SU-DHL-6 (cell line): Measurements from ENCODE around the gene SDC4.

ENCODE experiments used
- H2AFZ ChIP-seq: fragments of 200-600 bp; sonication (generic); 2 replicates; pipeline ENCODE4 v1.6.1; 2014; ENCODE audit warnings: low read depth, mild to moderate bottlenecking, moderate library complexity, mixed read lengths, antibody characterized with exemption, low read length; ENCODE audit not compliant: severe bottlenecking
- H3F3A ChIP-seq: fragments of 200-600 bp; shearing (Covaris generic); 2 replicates; pipeline ENCODE4 v1.6.0; 2016; ENCODE audit warnings: antibody characterized with exemption, mild to moderate bottlenecking; ENCODE audit not compliant: insufficient read depth
- H3K27ac ChIP-seq: fragments of 200-600 bp; sonication (generic); 2 replicates; pipeline ENCODE4 v1.5.1; 2016; ENCODE audit warnings: low read depth, mild to moderate bottlenecking, low read length, moderate library complexity, mixed read lengths
- H3K27me3 ChIP-seq: fragments of 200-600 bp; sonication (generic), shearing (Covaris generic); 2 replicates; pipeline ENCODE4 v1.6.0; 2014; ENCODE audit warnings: mild to moderate bottlenecking, low read length
- H3K36me3 ChIP-seq: fragments of 200-600 bp; sonication (generic); 2 replicates; pipeline ENCODE4 v1.6.1; 2014; ENCODE audit warnings: mild to moderate bottlenecking, low read length, mixed read lengths
- H3K4me2 ChIP-seq: fragments of 300-600, 200-600 bp; shearing (Covaris generic), sonication (generic); 2 replicates; pipeline ENCODE4 v1.6.0; 2014; ENCODE audit warnings: low read length, low read depth, mild to moderate bottlenecking; ENCODE audit not compliant: poor library complexity, severe bottlenecking
- H3K4me3 ChIP-seq: fragments of 200-600 bp; sonication (generic); 2 replicates; pipeline ENCODE4 v1.5.1; 2014; ENCODE audit warnings: antibody characterized with exemption, low read length, mild to moderate bottlenecking, mixed read lengths; ENCODE audit not compliant: insufficient read depth, poor library complexity, severe bottlenecking
- H3K79me2 ChIP-seq: fragments of 200-600 bp; sonication (generic); 2 replicates; pipeline ENCODE4 v1.6.1; 2014; ENCODE audit warnings: mild to moderate bottlenecking, low read length, moderate library complexity; ENCODE audit not compliant: insufficient read depth
- H3K9ac ChIP-seq: fragments of 200-600 bp; sonication (generic); 2 replicates; pipeline ENCODE4 v1.7.0; 2014; ENCODE audit warnings: mild to moderate bottlenecking, low read length
- H3K9me2 ChIP-seq: fragments of 200-600 bp; sonication (generic); replicated peaks from 2 replicates; pipeline ENCODE4 v1.6.1; 2014; ENCODE audit warnings: low read length; ENCODE audit not compliant: insufficient read depth
- H3K9me3 ChIP-seq: fragments of 200-600 bp; sonication (generic); 2 replicates; pipeline ENCODE4 v1.6.1; 2014; ENCODE audit warnings: low read length, mixed read lengths; ENCODE audit not compliant: insufficient read depth
- H4K20me1 ChIP-seq: fragments of 200-600 bp; sonication (generic); 2 replicates; pipeline ENCODE4 v1.6.1; 2014; ENCODE audit warnings: low read depth, mild to moderate bottlenecking, antibody characterized with exemption, low read length, moderate library complexity, mixed read lengths
- CTCF ChIP-seq: fragments of 200-600 bp; sonication (generic); IDR thresholded peaks from one replicate; pipeline ENCODE4 v1.5.1; 2017; ENCODE audit warnings: antibody characterized with exemption, mild to moderate bottlenecking, low read length, moderate library complexity; ENCODE audit not compliant: insufficient read depth, poor library complexity, severe bottlenecking
- EZH2phosphoT487 ChIP-seq: fragments of 200-600 bp; sonication (generic), shearing (Covaris generic); conservative IDR thresholded peaks from 2 replicates; pipeline ENCODE4 v1.6.1; 2018; ENCODE audit warnings: mild to moderate bottlenecking, antibody characterized with exemption, low read length, moderate library complexity, mixed read lengths

SDC4 gene

GRCh38 chr20:45358282-45359068 lies 10.3 kb upstream of the SDC4 start:
- H2AFZ ChIP-seq, result no peak overlapping the region
- no peaks in the 10 kb centered on the region for H3K9me2 ChIP-seq
- H3K36me3 ChIP-seq, result no peaks in the 10 kb centered on the region
- H3K27me3 ChIP-seq, result no peaks in the 10 kb centered on the region
- no peak overlapping the region for H3K4me3 ChIP-seq
- no peak overlapping the region for H3K9ac ChIP-seq
- H4K20me1 ChIP-seq, result no peaks in the 10 kb centered on the region
- H3K4me2 ChIP-seq, result no peak overlapping the region
- H3K79me2 ChIP-seq, result no peaks in the 10 kb centered on the region; the same call in 1 of the 2 replicates
- H3K27ac ChIP-seq, result no peak overlapping the region
- no peaks in the 10 kb centered on the region for H3F3A ChIP-seq
- TF ChIP-seq CTCF (no peak), EZH2phosphoT487 (no peak)
- H3K9me3 ChIP-seq, result no peaks in the 10 kb centered on the region

GRCh38 chr20:45355209-45356084 lies 7.2 kb upstream of the SDC4 start:
- H3K9ac ChIP-seq, result no peak overlapping the region
- no peaks in the 10 kb centered on the region for H3K27me3 ChIP-seq
- TF ChIP-seq EZH2phosphoT487 (no peak), CTCF (no peak)
- no peaks in the 10 kb centered on the region for H3K9me3 ChIP-seq
- no peaks in the 10 kb centered on the region for H3K36me3 ChIP-seq
- no peak overlapping the region for H3K4me3 ChIP-seq
- H3K9me2 ChIP-seq, result no peaks in the 10 kb centered on the region
- H3K79me2 ChIP-seq, result no peaks in the 10 kb centered on the region
- H3F3A ChIP-seq, result no peaks in the 10 kb centered on the region
- H3K27ac ChIP-seq, result no peak overlapping the region
- H2AFZ ChIP-seq, result no peak overlapping the region
- no peaks in the 10 kb centered on the region for H4K20me1 ChIP-seq
- no peak overlapping the region for H3K4me2 ChIP-seq

GRCh38 chr20:45354423-45355208 lies 6.4 kb upstream of the SDC4 start:
- no peak overlapping the region for H3K4me2 ChIP-seq
- TF ChIP-seq CTCF (no peak), EZH2phosphoT487 (no peak)
- H3K4me3 ChIP-seq, result no peak overlapping the region
- no peaks in the 10 kb centered on the region for H3K36me3 ChIP-seq
- no peak overlapping the region for H3K9ac ChIP-seq
- H3F3A ChIP-seq, result no peaks in the 10 kb centered on the region
- no peak overlapping the region for H2AFZ ChIP-seq
- H3K27ac ChIP-seq, result no peak overlapping the region
- H3K9me3 ChIP-seq, result no peaks in the 10 kb centered on the region
- H3K9me2 ChIP-seq, result no peaks in the 10 kb centered on the region
- H3K79me2 ChIP-seq, result no peaks in the 10 kb centered on the region
- H3K27me3 ChIP-seq, result no peaks in the 10 kb centered on the region
- no peaks in the 10 kb centered on the region for H4K20me1 ChIP-seq
